ENCODE measurements around the gene FAXDC2. TPM values are rescaled to one million over a fixed set of nuclear protein-coding genes. Genes with fewer than 3 reads are reported as not detected.

FAXDC2 gene
- total and polyA plus RNA-seq, 9 donors: 15.2 to 120 (median 27.6) TPM

GRCh38 chr5:154802050-154802449 lies 48.4 kb downstream of the FAXDC2 start:
- no peak for DNase-seq
- no peak overlapping the region for H3K27ac ChIP-seq
- no peak for TF ChIP-seq EP300 (IDR thresholded peaks at IDR 0.05)
- TF ChIP-seq POLR2A (IDR thresholded peaks at IDR 0.05): no peak
- TF ChIP-seq CTCF (IDR thresholded peaks at IDR 0.05): no peak
- no peaks in the 10 kb centered on the region for H3K36me3 ChIP-seq
- no peaks in the 10 kb centered on the region for H3K9me3 ChIP-seq
- 93 to 94% (median 94%) methylated on average over 9 of the region's 9 CpGs for WGBS, 3 donors
- H3K27me3 ChIP-seq: no peaks in the 10 kb centered on the region
- H3K4me3 ChIP-seq: no peak overlapping the region
- intact Hi-C loops (cut with DNase I): no loop called here
- peaks cover 1% of the 10 kb centered on the region for H3K4me1 ChIP-seq (ENCODE audit: insufficient read depth)

GRCh38 chr5:154801083-154801482 lies 49.3 kb downstream of the FAXDC2 start:
- Histone ChIP-seq H3K36me3 (no peaks in the 10 kb centered on the region), H3K9me3 (no peaks in the 10 kb centered on the region), H3K27ac (no peak overlapping the region), H3K4me3 (no peak overlapping the region), H3K27me3 (no peaks in the 10 kb centered on the region), H3K4me1 (ENCODE audit: insufficient read depth) (peaks cover 1% of the 10 kb centered on the region)
- DNase-seq: no peak
- TF ChIP-seq EP300 (IDR thresholded peaks at IDR 0.05): no peak
- TF ChIP-seq POLR2A (IDR thresholded peaks at IDR 0.05): no peak
- WGBS, 3 donors: 65 to 85% (median 77%) methylated on average over 3 of the region's 3 CpGs
- intact Hi-C loops (cut with DNase I): no loop called here

GRCh38 chr5:154800582-154800981 lies 49.8 kb downstream of the FAXDC2 start:
- no peaks in the 10 kb centered on the region for H3K9me3 ChIP-seq
- no peak overlapping the region for H3K4me3 ChIP-seq
- H3K36me3 ChIP-seq: no peaks in the 10 kb centered on the region
- no peak for DNase-seq
- intact Hi-C loops (cut with DNase I): no loop called here
- no peak overlapping the region for H3K27ac ChIP-seq
- H3K4me1 ChIP-seq (ENCODE audit: insufficient read depth): peaks cover 1% of the 10 kb centered on the region
- TF ChIP-seq POLR2A (IDR thresholded peaks at IDR 0.05) (no peak), EP300 (IDR thresholded peaks at IDR 0.05) (no peak), CTCF (IDR thresholded peaks at IDR 0.05) (no peak)
- no peaks in the 10 kb centered on the region for H3K27me3 ChIP-seq

- no peak overlapping the region for H3K27ac ChIP-seq
- no peaks in the 10 kb centered on the region for H3K27me3 ChIP-seq
- 54 to 70% (median 61%) methylated on average over 4 of the region's 4 CpGs for WGBS, 3 donors
- H3K36me3 ChIP-seq: no peaks in the 10 kb centered on the region
- no peak overlapping the region for H3K4me3 ChIP-seq
- DNase-seq: no peak
- intact Hi-C loops (cut with DNase I): no loop called here
- H3K9me3 ChIP-seq: no peaks in the 10 kb centered on the region
- no peak for TF ChIP-seq POLR2A (IDR thresholded peaks at IDR 0.05)
- TF ChIP-seq EP300 (IDR thresholded peaks at IDR 0.05): no peak
- no peak for TF ChIP-seq CTCF (IDR thresholded peaks at IDR 0.05)
- H3K4me1 ChIP-seq (ENCODE audit: insufficient read depth): peaks cover 16% of the 10 kb centered on the region
Observed at GRCh38 chr5:154797762-154798161, 52.6 kb downstream of the FAXDC2 start.

- Histone ChIP-seq H3K9me3 (no peaks in the 10 kb centered on the region), H3K27me3 (no peaks in the 10 kb centered on the region), H3K4me1 (ENCODE audit: insufficient read depth) (peaks cover 16% of the 10 kb centered on the region), H3K36me3 (no peaks in the 10 kb centered on the region), H3K27ac (peak overlapping the region in 1 of 2 donors; percentile 12), H3K4me3 (no peak overlapping the region)
- no peak for DNase-seq
- intact Hi-C loops (cut with DNase I): no loop called here
- TF ChIP-seq CTCF (IDR thresholded peaks at IDR 0.05) (no peak), POLR2A (IDR thresholded peaks at IDR 0.05) (no peak), EP300 (IDR thresholded peaks at IDR 0.05) (no peak)
- 79 to 82% (median 79%) methylated on average over 3 of the region's 3 CpGs for WGBS, 3 donors
Observed at GRCh38 chr5:154795235-154795596, 55.2 kb downstream of the FAXDC2 start.

Measured in ovary (tissue), 9 donors.